Suprapubic skin (tissue), 4 donors: ENCODE data around the gene RNF175. TPM values are rescaled to one million over a fixed set of nuclear protein-coding genes. Genes with fewer than 3 reads are reported as not detected.

Source experiments
- DNase-seq, 2 donors: peaks; one replicate each; pipeline ENCODE4 v3.0.0-alpha.2; 2019; ENCODE audit warnings: low spot score in 2 of 2
- H3K27ac ChIP-seq: fragments of 200-600 bp; sonication (generic); one replicate; pipeline ENCODE4 v1.5.1; 2019
- H3K27me3 ChIP-seq: fragments of 200-600 bp; sonication (generic); one replicate; pipeline ENCODE4 v1.5.1; 2019
- H3K36me3 ChIP-seq: fragments of 200-600 bp; sonication (generic); one replicate; pipeline ENCODE4 v1.5.1; 2019
- H3K4me1 ChIP-seq: fragments of 200-600 bp; sonication (generic); one replicate; pipeline ENCODE4 v1.5.1; 2019
- H3K4me3 ChIP-seq: fragments of 200-600 bp; sonication (generic); one replicate; pipeline ENCODE4 v1.5.1; 2019; ENCODE audit warnings: mild to moderate bottlenecking
- H3K9me3 ChIP-seq: fragments of 200-600 bp; sonication (generic); one replicate; pipeline ENCODE4 v1.5.1; 2019
- EP300 ChIP-seq: sonication (generic); formaldehyde crosslinking; IDR thresholded peaks from one replicate; pipeline ENCODE4 v1.6.1; 2017; ENCODE audit warnings: antibody characterized with exemption
- POLR2A ChIP-seq, 2 donors: fragments of 450-650 bp; IDR thresholded peaks; one replicate each; pipeline ENCODE4 v1.6.1; 2017; ENCODE audit warnings: antibody characterized with exemption in 2 of 2, mild to moderate bottlenecking in 2 of 2, moderate library complexity in 2 of 2
- POLR2AphosphoS5 ChIP-seq, 3 donors: sonication (generic); formaldehyde crosslinking; IDR thresholded peaks; one replicate each; pipeline ENCODE4 v1.6.1; 2017; ENCODE audit warnings: antibody characterized with exemption in 3 of 3
- WGBS: methylation state at CpG from one replicate; pipeline ENCODE4 v1.1.5; 2018; 5-methylcytosine and 5-hydroxymethylcytosine counted together
- total RNA-seq, 4 donors: library from RNA; depleted of rRNA; stranded (reverse); fragments of >200 nt; gene quantifications; one replicate each; pipeline ENCODE4 v1.1.0, GENCODE V29; 2016
- TF ChIP-seq, protein P1 (sequence below), 2 donors: fragments of 200-600 bp in 1 of 2; fragments of 450-650 bp in 1 of 2; sonication (generic) in 1 of 2; IDR thresholded peaks; one replicate each; pipeline ENCODE4 v1.5.1; 2016 to 2019; ENCODE audit warnings: antibody characterized with exemption in 2 of 2, mild to moderate bottlenecking in 1 of 2, moderate library complexity in 1 of 2

The RNF175 gene
- total RNA-seq, 4 donors from 2014 or later = not detected

DNA sequence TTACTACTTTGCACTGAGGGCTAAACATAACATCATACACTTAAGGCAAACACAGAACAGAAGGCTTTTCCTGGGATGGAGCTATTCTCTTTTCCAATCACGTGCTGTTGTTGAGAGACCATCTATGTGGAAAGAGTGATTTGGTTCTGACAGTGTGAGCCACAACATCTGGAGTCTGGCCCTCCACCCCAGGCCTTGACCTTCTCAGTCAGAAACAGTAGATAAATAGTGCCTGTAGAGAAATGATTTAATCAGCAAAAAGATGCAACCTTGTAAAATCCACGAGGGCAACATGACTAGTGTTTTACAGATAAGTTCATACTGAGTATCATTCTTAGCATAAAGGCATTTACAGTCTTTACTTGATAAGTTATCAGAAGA is 39.9 kb upstream of the RNF175 start:
- Histone ChIP-seq H3K27me3 (no peaks in the 10 kb centered on the region), H3K36me3 (no peaks in the 10 kb centered on the region), H3K4me3 (no peak overlapping the region), H3K9me3 (no peaks in the 10 kb centered on the region), H3K4me1 (no peaks in the 10 kb centered on the region), H3K27ac (no peak overlapping the region)
- DNase-seq = no peak
- WGBS = 36% methylated on average over 2 of the region's 2 CpGs
- TF ChIP-seq POLR2A (IDR thresholded peaks at IDR 0.05) (no peak), EP300 (no peak)

GRCh38 chr4:153798901-153799693 is 39.3 kb upstream of the RNF175 start:
- DNase-seq = no peak
- TF ChIP-seq, protein P1, sequence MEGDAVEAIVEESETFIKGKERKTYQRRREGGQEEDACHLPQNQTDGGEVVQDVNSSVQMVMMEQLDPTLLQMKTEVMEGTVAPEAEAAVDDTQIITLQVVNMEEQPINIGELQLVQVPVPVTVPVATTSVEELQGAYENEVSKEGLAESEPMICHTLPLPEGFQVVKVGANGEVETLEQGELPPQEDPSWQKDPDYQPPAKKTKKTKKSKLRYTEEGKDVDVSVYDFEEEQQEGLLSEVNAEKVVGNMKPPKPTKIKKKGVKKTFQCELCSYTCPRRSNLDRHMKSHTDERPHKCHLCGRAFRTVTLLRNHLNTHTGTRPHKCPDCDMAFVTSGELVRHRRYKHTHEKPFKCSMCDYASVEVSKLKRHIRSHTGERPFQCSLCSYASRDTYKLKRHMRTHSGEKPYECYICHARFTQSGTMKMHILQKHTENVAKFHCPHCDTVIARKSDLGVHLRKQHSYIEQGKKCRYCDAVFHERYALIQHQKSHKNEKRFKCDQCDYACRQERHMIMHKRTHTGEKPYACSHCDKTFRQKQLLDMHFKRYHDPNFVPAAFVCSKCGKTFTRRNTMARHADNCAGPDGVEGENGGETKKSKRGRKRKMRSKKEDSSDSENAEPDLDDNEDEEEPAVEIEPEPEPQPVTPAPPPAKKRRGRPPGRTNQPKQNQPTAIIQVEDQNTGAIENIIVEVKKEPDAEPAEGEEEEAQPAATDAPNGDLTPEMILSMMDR (IDR thresholded peaks at IDR 0.05) = no peak
- no peak for TF ChIP-seq POLR2A (IDR thresholded peaks at IDR 0.05)
- TF ChIP-seq EP300 = no peak
- no peak for TF ChIP-seq POLR2AphosphoS5 (IDR thresholded peaks at IDR 0.05)
- H3K9me3 ChIP-seq = no peaks in the 10 kb centered on the region
- no peak overlapping the region for H3K4me3 ChIP-seq
- no peak overlapping the region for H3K27ac ChIP-seq
- 37% methylated on average over 3 of the region's 3 CpGs for WGBS
- H3K4me1 ChIP-seq = no peaks in the 10 kb centered on the region
- H3K36me3 ChIP-seq = no peaks in the 10 kb centered on the region
- peaks cover 1% of the 10 kb centered on the region for H3K27me3 ChIP-seq

GRCh38 chr4:153798420-153798819 is 38.6 kb upstream of the RNF175 start:
- no peak for DNase-seq
- Histone ChIP-seq H3K36me3 (no peaks in the 10 kb centered on the region), H3K27me3 (peaks cover 7% of the 10 kb centered on the region), H3K4me1 (no peaks in the 10 kb centered on the region), H3K27ac (no peak overlapping the region), H3K4me3 (no peak overlapping the region), H3K9me3 (no peaks in the 10 kb centered on the region)
- WGBS = 46% methylated on average over 3 of the region's 3 CpGs
- TF ChIP-seq EP300 (no peak), POLR2AphosphoS5 (IDR thresholded peaks at IDR 0.05) (no peak), POLR2A (IDR thresholded peaks at IDR 0.05) (no peak)
- TF ChIP-seq, protein P1 (IDR thresholded peaks at IDR 0.05) = no peak

GRCh38 chr4:153794006-153794405 is 34.2 kb upstream of the RNF175 start:
- Histone ChIP-seq H3K36me3 (no peaks in the 10 kb centered on the region), H3K4me1 (peaks cover 39% of the 10 kb centered on the region), H3K4me3 (no peak overlapping the region), H3K27me3 (peaks cover 51% of the 10 kb centered on the region), H3K9me3 (no peaks in the 10 kb centered on the region), H3K27ac (no peak overlapping the region)
- TF ChIP-seq POLR2AphosphoS5 (IDR thresholded peaks at IDR 0.05) = no peak
- no peak for TF ChIP-seq EP300
- TF ChIP-seq, protein P1 (IDR thresholded peaks at IDR 0.05) = no peak
- no peak for TF ChIP-seq POLR2A (IDR thresholded peaks at IDR 0.05)
- WGBS = 66% methylated on average over 5 of the region's 5 CpGs
- DNase-seq = no peak

GRCh38 chr4:153792618-153793247 is 32.9 kb upstream of the RNF175 start:
- Histone ChIP-seq H3K36me3 (no peaks in the 10 kb centered on the region), H3K27ac (no peak overlapping the region), H3K4me3 (peak overlapping the region; percentile 41), H3K9me3 (no peaks in the 10 kb centered on the region), H3K4me1 (peaks cover 50% of the 10 kb centered on the region), H3K27me3 (peaks cover 64% of the 10 kb centered on the region)
- DNase-seq = no peak
- TF ChIP-seq POLR2AphosphoS5 (IDR thresholded peaks at IDR 0.05) = no peak
- 38% methylated on average over 30 of the region's 39 CpGs for WGBS
